ENCODE measurements around the gene MESP2.
A peak's percentile ranks its signal among the peaks of the same experiment; 100 is the strongest.

MESP2 gene

GRCh38 chr15:89790206-89790605, 14.1 kb downstream of the MESP2 start:
- no peak for DNase-seq (ENCODE audit: low read depth)
- no peak overlapping the region for H3K4me3 ChIP-seq (ENCODE audit: low read depth, low read length)
- in situ Hi-C loops (cut with HindIII; ENCODE audit: low sequenced_read_pairs), result no loop called here
- TF ChIP-seq CTCF (IDR thresholded peaks at IDR 0.05; ENCODE audit: low read depth, low read length, missing control alignments), result no peak

- DNase-seq (ENCODE audit: low read depth), result no peak
- in situ Hi-C loops (cut with HindIII; ENCODE audit: low sequenced_read_pairs), result no loop called here
- TF ChIP-seq CTCF (IDR thresholded peaks at IDR 0.05; ENCODE audit: low read depth, low read length, missing control alignments), result no peak
- no peak overlapping the region for H3K4me3 ChIP-seq (ENCODE audit: low read depth, low read length)
Observed at GRCh38 chr15:89790661-89791060, 14.5 kb downstream of the MESP2 start.

DNA sequence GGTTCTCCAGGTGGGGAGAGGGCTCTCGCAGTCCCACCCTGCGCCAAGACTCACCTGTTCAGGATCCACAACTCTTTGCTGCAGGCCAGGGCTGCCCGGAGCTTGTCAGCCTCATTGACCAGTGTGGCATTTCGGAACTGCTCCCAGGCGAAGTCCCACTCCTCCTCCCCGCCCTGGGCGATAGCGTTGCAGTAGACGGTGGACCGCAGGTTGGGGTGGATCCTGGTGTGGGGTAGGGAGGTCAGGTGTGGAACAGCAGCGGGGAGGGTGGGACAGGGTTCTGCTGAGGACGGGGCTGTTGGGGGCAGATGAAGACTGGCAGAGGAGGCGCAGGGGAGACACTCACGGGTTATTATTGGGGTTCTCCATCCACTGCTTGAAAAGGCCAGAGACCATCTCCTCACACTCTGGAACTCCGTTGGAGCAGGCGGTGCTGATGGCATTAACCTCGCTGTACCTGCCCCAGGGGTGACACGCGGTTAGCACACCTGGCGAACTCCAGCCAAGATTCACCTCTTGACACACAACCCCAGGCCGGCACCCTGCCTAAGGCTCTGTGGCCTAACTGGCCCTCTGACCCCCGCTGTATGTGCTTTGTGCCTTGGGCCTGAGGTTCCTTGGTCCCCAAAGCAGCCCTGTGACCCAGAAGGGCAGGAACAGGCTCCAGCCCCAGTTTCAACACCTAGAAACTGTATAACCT, 16.1 kb downstream of the MESP2 start:
- in situ Hi-C loops (cut with HindIII; ENCODE audit: low sequenced_read_pairs), result no loop called here
- no peak for TF ChIP-seq CTCF (IDR thresholded peaks at IDR 0.05; ENCODE audit: low read depth, low read length, missing control alignments)
- no peak overlapping the region for H3K4me3 ChIP-seq (ENCODE audit: low read depth, low read length)
- no peak for DNase-seq (ENCODE audit: low read depth)

DNA sequence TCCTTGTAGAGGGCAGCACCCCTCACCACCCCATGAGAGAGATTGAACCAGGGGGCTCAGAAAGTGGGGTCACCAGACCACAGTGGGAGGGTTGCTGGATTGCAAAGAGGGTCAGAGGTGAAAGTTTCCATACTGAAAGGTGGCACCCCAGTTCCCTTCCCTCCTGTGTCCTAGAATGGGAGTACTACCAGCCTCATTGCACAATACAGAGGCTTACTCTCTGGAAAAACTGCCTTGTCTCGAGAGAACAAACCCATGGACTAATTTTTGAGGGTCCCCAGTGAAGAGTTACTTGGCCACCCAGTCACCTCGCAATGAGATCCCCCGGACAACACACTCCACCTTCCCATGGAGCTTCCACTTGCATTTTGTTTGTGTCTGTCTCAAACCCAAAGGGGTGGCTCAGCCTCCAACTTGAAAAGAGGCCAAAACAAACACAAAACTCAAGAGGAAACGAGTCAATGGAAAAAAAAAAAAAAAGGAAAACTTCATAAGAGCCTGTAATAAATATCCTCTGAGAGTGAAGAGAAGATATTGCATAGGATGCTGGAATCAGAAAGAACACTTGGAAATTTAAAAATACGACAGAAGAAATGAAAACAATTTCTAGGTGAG, 18.6 kb downstream of the MESP2 start:
- in situ Hi-C loops (cut with HindIII; ENCODE audit: low sequenced_read_pairs), result loop anchor here (5.0 kb wide), 1 partner anchor 68 kb away; no protein-coding TSS in a partner anchor
- no peak overlapping the region for H3K4me3 ChIP-seq (ENCODE audit: low read depth, low read length)
- TF ChIP-seq CTCF (IDR thresholded peaks at IDR 0.05; ENCODE audit: low read depth, low read length, missing control alignments), result no peak
- peak; percentile 54 for DNase-seq (ENCODE audit: low read depth)

GRCh38 chr15:89795996-89796395, 19.9 kb downstream of the MESP2 start:
- in situ Hi-C loops (cut with HindIII; ENCODE audit: low sequenced_read_pairs), result loop anchor here (5.0 kb wide), 1 partner anchor 66 kb away; no protein-coding TSS in a partner anchor
- DNase-seq (ENCODE audit: low read depth), result no peak
- TF ChIP-seq CTCF (IDR thresholded peaks at IDR 0.05; ENCODE audit: low read depth, low read length, missing control alignments), result no peak
- no peak overlapping the region for H3K4me3 ChIP-seq (ENCODE audit: low read depth, low read length)

DNA sequence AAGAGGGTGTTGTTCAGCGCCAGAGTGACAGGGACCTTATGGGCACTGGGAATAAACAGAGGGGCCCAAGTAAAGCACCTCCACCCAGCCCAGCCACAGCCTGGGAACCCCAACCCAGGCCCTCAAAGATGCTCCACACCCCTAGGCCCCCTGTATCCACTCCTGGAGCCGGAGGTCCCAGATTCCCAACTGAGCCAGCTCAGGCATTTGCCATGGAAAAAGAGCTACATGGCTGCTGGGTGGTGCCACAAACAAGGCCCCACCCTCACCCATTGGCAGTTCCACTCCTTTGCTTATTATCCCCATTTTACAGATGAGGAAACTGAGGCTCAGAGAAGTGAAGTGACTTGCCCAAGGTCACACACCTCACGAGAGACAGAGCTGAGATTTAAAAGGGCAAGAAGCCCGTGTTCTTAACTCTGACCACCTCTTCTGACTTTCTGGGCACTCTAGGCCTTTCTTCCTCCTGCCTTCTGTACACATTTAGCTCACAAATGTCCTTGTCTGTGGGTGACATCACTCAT, 21.6 kb downstream of the MESP2 start:
- DNase-seq (ENCODE audit: low read depth), result no peak
- in situ Hi-C loops (cut with HindIII; ENCODE audit: low sequenced_read_pairs), result loop anchor here (5.0 kb wide), 1 partner anchor 65 kb away; no protein-coding TSS in a partner anchor
- no peak overlapping the region for H3K4me3 ChIP-seq (ENCODE audit: low read depth, low read length)
- no peak for TF ChIP-seq CTCF (IDR thresholded peaks at IDR 0.05; ENCODE audit: low read depth, low read length, missing control alignments)
